CD8-positive, alpha-beta memory T cell (primary cell): ENCODE results near the gene COX19. TPM values are rescaled to one million over a fixed set of nuclear protein-coding genes. Genes with fewer than 3 reads are reported as not detected.
"Not testable (repeated sequence)": the region's sequence is repeated elsewhere in the genome, so short reads cannot be mapped to it uniquely, and the experiment has no call there.

Experiments
- CTCF ChIA-PET: fragments of 350-600 bp; sonication (Branson Sonifier 250); formaldehyde crosslinking; loops from one replicate; lab custom pipeline; 2021; ENCODE audit warnings: antibody characterized with exemption; lab: Charles Lee
- POLR2A ChIA-PET: fragments of 350-600 bp; sonication (Branson Sonifier 250); formaldehyde crosslinking; loops from one replicate; lab custom pipeline; 2021; ENCODE audit warnings: antibody characterized with exemption; lab: Charles Lee
- DNase-seq, 5 donors: peaks; one replicate each; pipeline versions ENCODE4 v3.0.0 to v3.0.0-alpha.2; 2020 to 2022; ENCODE audit warnings: mixed read lengths in 1 of 5
- H3K27ac ChIP-seq: one replicate; pipeline ENCODE4 v1.7.0; 2013; ENCODE audit warnings: low read depth, mild to moderate bottlenecking, low read length, moderate library complexity
- H3K27me3 ChIP-seq: 2 replicates; pipeline ENCODE4 v1.7.0; 2013; ENCODE audit warnings: low read length, mild to moderate bottlenecking; ENCODE audit not compliant: insufficient read depth, poor library complexity, severe bottlenecking
- H3K36me3 ChIP-seq: 2 replicates; pipeline ENCODE4 v1.7.0; 2013; ENCODE audit warnings: mild to moderate bottlenecking, low read length, moderate library complexity; ENCODE audit not compliant: insufficient read depth
- H3K4me1 ChIP-seq: 2 replicates; pipeline ENCODE4 v1.7.0; 2013; ENCODE audit warnings: mild to moderate bottlenecking, low read length, moderate library complexity; ENCODE audit not compliant: insufficient read depth
- H3K4me3 ChIP-seq: 2 replicates; pipeline ENCODE4 v1.7.0; 2013; ENCODE audit warnings: mild to moderate bottlenecking, low read length
- H3K9me3 ChIP-seq: 2 replicates; pipeline ENCODE4 v1.7.0; 2013; ENCODE audit warnings: mild to moderate bottlenecking, low read length
- H3K27ac Mint-ChIP-seq, 8 donors: one replicate each; pipeline ENCODE4 v1.8.0; 2020 to 2021; ENCODE audit warnings: mixed read lengths in 8 of 8, mild to moderate bottlenecking in 6 of 8, inconsistent platforms in 3 of 8, moderate library complexity in 3 of 8
- H3K27me3 Mint-ChIP-seq, 2 donors: one replicate each; pipeline ENCODE4 v1.8.0; 2020 to 2021; ENCODE audit warnings: mixed read lengths in 2 of 2, mild to moderate bottlenecking in 1 of 2, moderate library complexity in 1 of 2
- H3K36me3 Mint-ChIP-seq, 3 donors: one replicate each; pipeline ENCODE4 v1.8.0; 2020 to 2021; ENCODE audit warnings: mixed read lengths in 3 of 3, inconsistent platforms in 1 of 3, mild to moderate bottlenecking in 1 of 3
- H3K4me1 Mint-ChIP-seq, 3 donors: one replicate each; pipeline ENCODE4 v1.8.0; 2020 to 2021; ENCODE audit warnings: mixed read lengths in 3 of 3, inconsistent platforms in 1 of 3, mild to moderate bottlenecking in 1 of 3
- H3K4me3 Mint-ChIP-seq, 7 donors: one replicate each; pipeline ENCODE4 v1.8.0; 2020 to 2021; ENCODE audit warnings: mixed read lengths in 7 of 7, mild to moderate bottlenecking in 6 of 7, moderate library complexity in 4 of 7, inconsistent platforms in 2 of 7
- H3K9me3 Mint-ChIP-seq, 5 donors: one replicate each; pipeline ENCODE4 v1.8.0; 2020 to 2022; ENCODE audit warnings: mixed read lengths in 5 of 5, mild to moderate bottlenecking in 3 of 5, moderate library complexity in 2 of 5, inconsistent platforms in 1 of 5
- polyA plus RNA-seq: library from polyadenylated mRNA; unstranded; fragments of 300-500 nt; fragmentation: Illumina TruSeq; gene quantifications from one replicate; pipeline ENCODE4 v1.2.3, GENCODE V29; 2021
- total RNA-seq, 2 experiments: library from RNA; stranded (reverse); gene quantifications; one replicate each; pipeline ENCODE4 v1.2.3, GENCODE V29; 2021

Gene COX19
- total and polyA plus RNA-seq, 3 experiments from 2014 or later: 18.9 to 25.9 (median 21.3) TPM

GRCh38 chr7:962401-963081 lies 12.8 kb downstream of the COX19 start:
- Mint-ChIP-seq H3K9me3 (no peaks in the 10 kb centered on the region), H3K36me3 (peaks cover 0 to 14% (median 0%) of the 10 kb centered on the region in 3 donors), H3K4me3 (no peak overlapping the region), H3K27ac (peak overlapping the region in 1 of 8 donors; percentile 14), H3K27me3 (peaks cover 0 to 7% of the 10 kb centered on the region in 2 donors), H3K4me1 (peaks cover 12 to 30% (median 15%) of the 10 kb centered on the region in 3 donors)
- CTCF ChIA-PET: no interaction called here
- no peak overlapping the region for H3K4me3 ChIP-seq
- H3K36me3 ChIP-seq: peaks cover 2% of the 10 kb centered on the region
- POLR2A ChIA-PET: no interaction called here
- H3K27ac ChIP-seq: no peak overlapping the region
- DNase-seq: peak in 1 of 5 donors; percentile 44
- no peaks in the 10 kb centered on the region for H3K9me3 ChIP-seq
- peaks cover 16% of the 10 kb centered on the region for H3K4me1 ChIP-seq
- no peaks in the 10 kb centered on the region for H3K27me3 ChIP-seq

- no peak overlapping the region for H3K4me3 ChIP-seq
- Mint-ChIP-seq H3K4me1 (peaks cover 12 to 30% (median 15%) of the 10 kb centered on the region in 3 donors), H3K4me3 (peak overlapping the region in 1 of 7 donors; percentile 70), H3K9me3 (no peaks in the 10 kb centered on the region), H3K27ac (no peak overlapping the region), H3K27me3 (peaks cover 0 to 7% of the 10 kb centered on the region in 2 donors), H3K36me3 (peaks cover 0 to 6% (median 0%) of the 10 kb centered on the region in 3 donors)
- ChIA-PET CTCF (no interaction called here), POLR2A (no interaction called here)
- H3K27me3 ChIP-seq: no peaks in the 10 kb centered on the region
- no peaks in the 10 kb centered on the region for H3K9me3 ChIP-seq
- peak in 1 of 5 donors; percentile 41 for DNase-seq
- peaks cover 16% of the 10 kb centered on the region for H3K4me1 ChIP-seq
- H3K27ac ChIP-seq: no peak overlapping the region
- no peaks in the 10 kb centered on the region for H3K36me3 ChIP-seq
These were observed 13.6 kb downstream of the COX19 start for GRCh38 chr7:961546-962400.

GRCh38 chr7:960972-961371 lies 14.4 kb downstream of the COX19 start:
- H3K27me3 Mint-ChIP-seq, CTCF ChIA-PET, H3K9me3 ChIP-seq, H3K9me3 Mint-ChIP-seq, H3K27ac Mint-ChIP-seq, H3K36me3 ChIP-seq, H3K4me3 Mint-ChIP-seq, POLR2A ChIA-PET, H3K4me3 ChIP-seq, H3K27me3 ChIP-seq, H3K27ac ChIP-seq, H3K36me3 Mint-ChIP-seq: not testable (repeated sequence)
- DNase-seq: peak in 1 of 5 donors; percentile 37
- H3K4me1 ChIP-seq: peaks cover 16% of the 10 kb centered on the region
- H3K4me1 Mint-ChIP-seq: peaks cover 10 to 28% (median 12%) of the 10 kb centered on the region in 3 donors

GRCh38 chr7:960269-960871 lies 15.0 kb downstream of the COX19 start:
- ChIA-PET POLR2A (no interaction called here), CTCF (no interaction called here)
- Histone ChIP-seq H3K27me3 (no peaks in the 10 kb centered on the region), H3K4me1 (peaks cover 16% of the 10 kb centered on the region), H3K27ac (no peak overlapping the region), H3K4me3 (no peak overlapping the region), H3K36me3 (no peaks in the 10 kb centered on the region), H3K9me3 (no peaks in the 10 kb centered on the region)
- H3K27me3 Mint-ChIP-seq: peaks cover 2 to 7% of the 10 kb centered on the region in 2 donors
- no peaks in the 10 kb centered on the region for H3K36me3 Mint-ChIP-seq
- no peaks in the 10 kb centered on the region for H3K9me3 Mint-ChIP-seq
- H3K27ac Mint-ChIP-seq: no peak overlapping the region
- no peak overlapping the region for H3K4me3 Mint-ChIP-seq
- DNase-seq: peak in 1 of 5 donors; percentile 43
- peaks cover 10 to 29% (median 12%) of the 10 kb centered on the region in 3 donors for H3K4me1 Mint-ChIP-seq

- H3K27ac Mint-ChIP-seq, H3K9me3 ChIP-seq, H3K4me3 Mint-ChIP-seq, H3K36me3 ChIP-seq, H3K9me3 Mint-ChIP-seq, H3K27ac ChIP-seq, H3K27me3 Mint-ChIP-seq, DNase-seq, H3K27me3 ChIP-seq, H3K4me3 ChIP-seq, H3K36me3 Mint-ChIP-seq: not testable (repeated sequence)
- ChIA-PET CTCF (interaction anchor here (0.6 kb wide), 1 partner anchor 14 kb away, joined by 3 read pairs; no protein-coding TSS in a partner anchor), POLR2A (interaction anchor here (0.6 kb wide), 1 partner anchor 14 kb away, joined by 3 read pairs; no protein-coding TSS in a partner anchor)
- H3K4me1 Mint-ChIP-seq: peaks cover 5 to 26% (median 11%) of the 10 kb centered on the region in 3 donors
- peaks cover 16% of the 10 kb centered on the region for H3K4me1 ChIP-seq
These were observed 15.6 kb downstream of the COX19 start for GRCh38 chr7:959740-960139.

- peaks cover 2 to 7% of the 10 kb centered on the region in 2 donors for H3K27me3 Mint-ChIP-seq
- DNase-seq: peak in 1 of 5 donors; percentile 26
- no peaks in the 10 kb centered on the region for H3K9me3 Mint-ChIP-seq
- CTCF ChIA-PET: interaction anchor here (0.6 to 4.2 kb wide), 2 partner anchors 15 to 50 kb away, joined by 3 to 22 read pairs; no protein-coding TSS in a partner anchor
- peaks cover 4 to 22% (median 10%) of the 10 kb centered on the region in 3 donors for H3K4me1 Mint-ChIP-seq
- POLR2A ChIA-PET: interaction anchor here (0.6 kb wide), 1 partner anchor 14 kb away, joined by 3 read pairs; no protein-coding TSS in a partner anchor
- Histone ChIP-seq H3K4me3 (no peak overlapping the region), H3K9me3 (no peaks in the 10 kb centered on the region), H3K27me3 (no peaks in the 10 kb centered on the region), H3K36me3 (no peaks in the 10 kb centered on the region), H3K27ac (no peak overlapping the region), H3K4me1 (peaks cover 16% of the 10 kb centered on the region)
- H3K36me3 Mint-ChIP-seq: no peaks in the 10 kb centered on the region
- no peak overlapping the region for H3K27ac Mint-ChIP-seq
- H3K4me3 Mint-ChIP-seq: no peak overlapping the region
These were observed 16.1 kb downstream of the COX19 start for GRCh38 chr7:959271-959670.

- ChIA-PET CTCF (interaction anchor here (1.1 to 4.2 kb wide), 2 partner anchors 15 to 49 kb away, joined by 4 to 22 read pairs; no protein-coding TSS in a partner anchor), POLR2A (interaction anchor here (0.6 kb wide), 1 partner anchor 15 kb away, joined by 3 read pairs; no protein-coding TSS in a partner anchor)
These were observed 16.8 kb downstream of the COX19 start for GRCh38 chr7:958221-959200.

More at GRCh38 chr7:958221-959200, 16.8 kb downstream of the COX19 start:
- Histone ChIP-seq H3K4me1 (peaks cover 10% of the 10 kb centered on the region), H3K27me3 (no peaks in the 10 kb centered on the region), H3K4me3 (no peak overlapping the region), H3K9me3 (no peaks in the 10 kb centered on the region), H3K36me3 (no peaks in the 10 kb centered on the region), H3K27ac (no peak overlapping the region)
- Mint-ChIP-seq H3K4me3 (no peak overlapping the region), H3K27me3 (peaks cover 2 to 7% of the 10 kb centered on the region in 2 donors), H3K36me3 (no peaks in the 10 kb centered on the region), H3K9me3 (no peaks in the 10 kb centered on the region), H3K27ac (no peak overlapping the region), H3K4me1 (peaks cover 1 to 16% (median 8%) of the 10 kb centered on the region in 3 donors)
- peak in 1 of 5 donors; percentile 38 for DNase-seq
